Keratinocyte (primary cell): ENCODE data around the gene ATAD3A. TPM values are rescaled to one million over a fixed set of nuclear protein-coding genes. Genes with fewer than 3 reads are reported as not detected.

Experiments used
- DNase-seq: peaks from one replicate; pipeline ENCODE4 v3.0.0-alpha.2; 2011; ENCODE audit warnings: low read depth, missing footprints, low spot score
- FAIRE-seq: peaks from 2 replicates; lab custom pipeline; 2011; peaks lifted over from hg19 to GRCh38; lab: Jason Lieb, UNC
- H2AFZ ChIP-seq: 2 replicates; pipeline ENCODE4 v1.6.0; 2012; ENCODE audit warnings: low read length, control low read depth, inconsistent platforms; ENCODE audit not compliant: control insufficient read depth
- H3K27ac ChIP-seq: 2 replicates; pipeline ENCODE4 v1.5.1; 2011; ENCODE audit warnings: low read length; ENCODE audit not compliant: control insufficient read depth, insufficient read depth
- H3K27me3 ChIP-seq: 3 replicates; pipeline ENCODE4 v1.6.0; 2011; ENCODE audit warnings: low read length; ENCODE audit not compliant: control insufficient read depth, insufficient read depth; ENCODE audit errors: extremely low read depth
- H3K36me3 ChIP-seq, 2 experiments: 2 replicates in 1 of 2; 3 replicates in 1 of 2; pipeline ENCODE4 v1.5.1; 2011; ENCODE audit warnings: low read length in 2 of 2, mild to moderate bottlenecking in 1 of 2; ENCODE audit not compliant: control insufficient read depth in 2 of 2, insufficient read depth in 2 of 2; ENCODE audit errors: extremely low read depth in 1 of 2
- H3K4me1 ChIP-seq: 3 replicates; pipeline ENCODE4 v1.5.1; 2011; ENCODE audit warnings: low read length; ENCODE audit not compliant: control insufficient read depth, insufficient read depth; ENCODE audit errors: extremely low read depth
- H3K4me2 ChIP-seq: 3 replicates; pipeline ENCODE4 v1.6.0; 2011; ENCODE audit warnings: low read depth, low read length; ENCODE audit not compliant: control insufficient read depth, insufficient read depth; ENCODE audit errors: extremely low read depth
- H3K4me3 ChIP-seq, 3 experiments: fragments of 200-600 bp in 1 of 3; sonication (generic) in 1 of 3; 2 replicates in 2 of 3; 3 replicates in 1 of 3; pipeline ENCODE4 v1.5.1; 2011 to 2016; ENCODE audit warnings: low read length in 3 of 3, mild to moderate bottlenecking in 3 of 3, control low read depth in 2 of 3, inconsistent platforms in 1 of 3, low read depth in 1 of 3, mixed read lengths in 1 of 3, mixed run types in 1 of 3, moderate library complexity in 1 of 3; ENCODE audit not compliant: control insufficient read depth in 2 of 3, insufficient read depth in 2 of 3; ENCODE audit errors: extremely low read depth in 1 of 3
- H3K79me2 ChIP-seq: 2 replicates; pipeline ENCODE4 v1.6.0; 2012; ENCODE audit warnings: low read length; ENCODE audit not compliant: control insufficient read depth, insufficient read depth
- H3K9ac ChIP-seq: 3 replicates; pipeline ENCODE4 v1.6.0; 2011; ENCODE audit warnings: low read length; ENCODE audit not compliant: control insufficient read depth, insufficient read depth; ENCODE audit errors: extremely low read depth
- H3K9me1 ChIP-seq: 3 replicates; pipeline ENCODE4 v1.6.0; 2011; ENCODE audit warnings: low read length; ENCODE audit not compliant: control insufficient read depth, insufficient read depth; ENCODE audit errors: extremely low read depth
- H3K9me3 ChIP-seq: 2 replicates; pipeline ENCODE4 v1.5.1; 2012; ENCODE audit warnings: low read depth, low read length; ENCODE audit not compliant: control insufficient read depth
- H4K20me1 ChIP-seq: 3 replicates; pipeline ENCODE4 v1.6.0; 2011; ENCODE audit warnings: low read length; ENCODE audit not compliant: control insufficient read depth, insufficient read depth; ENCODE audit errors: extremely low read depth
- EZH2 ChIP-seq: IDR thresholded peaks from one replicate; pipeline ENCODE4 v1.6.1; 2012; ENCODE audit warnings: inconsistent platforms, mild to moderate bottlenecking, low read length, moderate library complexity
- dilution Hi-C: fragments of 300-500 bp; cut with MboI; formaldehyde crosslinking; loops from one replicate; pipeline ENCODE4 v1.7.0; 2020; ENCODE audit warnings: low sequenced_read_pairs; ENCODE audit not compliant: extremely low pct_ligation_motif_present
- polyA plus RNA-seq, 5 experiments: library from polyadenylated mRNA; depleted of rRNA in 3 of 5; stranded (reverse) in 3 of 5; stranded (forward) in 1 of 5; unstranded in 1 of 5; fragments of >200 nt; gene quantifications; 1 replicate in 1 of 5; 2 replicates in 3 of 5; 3 replicates in 1 of 5; pipeline versions ENCODE4 v1.2.1 to v1.2.3, GENCODE V29; 2011 to 2012; ENCODE audit warnings: missing spikeins in 2 of 5, low read depth in 1 of 5, low replicate concordance in 1 of 5
- TF ChIP-seq, protein P1 (sequence below), 3 experiments: IDR thresholded peaks in 1 of 3; conservative IDR thresholded peaks in 1 of 3; optimal IDR thresholded peaks in 1 of 3; 2 replicates in 2 of 3; 3 replicates in 1 of 3; pipeline versions ENCODE3 to v1.5.1; 2011; ENCODE audit warnings: low read length in 3 of 3, mild to moderate bottlenecking in 3 of 3, moderate library complexity in 2 of 3, control low read depth in 1 of 3, inconsistent platforms in 1 of 3; ENCODE audit not compliant: insufficient read depth in 2 of 3; ENCODE audit errors: extremely low read depth in 1 of 3

The ATAD3A gene
- polyA plus RNA-seq, 1 donor (not counting 4 experiments of a cell fraction or from before 2014, with no cell fraction given) = 19.9 TPM

DNA sequence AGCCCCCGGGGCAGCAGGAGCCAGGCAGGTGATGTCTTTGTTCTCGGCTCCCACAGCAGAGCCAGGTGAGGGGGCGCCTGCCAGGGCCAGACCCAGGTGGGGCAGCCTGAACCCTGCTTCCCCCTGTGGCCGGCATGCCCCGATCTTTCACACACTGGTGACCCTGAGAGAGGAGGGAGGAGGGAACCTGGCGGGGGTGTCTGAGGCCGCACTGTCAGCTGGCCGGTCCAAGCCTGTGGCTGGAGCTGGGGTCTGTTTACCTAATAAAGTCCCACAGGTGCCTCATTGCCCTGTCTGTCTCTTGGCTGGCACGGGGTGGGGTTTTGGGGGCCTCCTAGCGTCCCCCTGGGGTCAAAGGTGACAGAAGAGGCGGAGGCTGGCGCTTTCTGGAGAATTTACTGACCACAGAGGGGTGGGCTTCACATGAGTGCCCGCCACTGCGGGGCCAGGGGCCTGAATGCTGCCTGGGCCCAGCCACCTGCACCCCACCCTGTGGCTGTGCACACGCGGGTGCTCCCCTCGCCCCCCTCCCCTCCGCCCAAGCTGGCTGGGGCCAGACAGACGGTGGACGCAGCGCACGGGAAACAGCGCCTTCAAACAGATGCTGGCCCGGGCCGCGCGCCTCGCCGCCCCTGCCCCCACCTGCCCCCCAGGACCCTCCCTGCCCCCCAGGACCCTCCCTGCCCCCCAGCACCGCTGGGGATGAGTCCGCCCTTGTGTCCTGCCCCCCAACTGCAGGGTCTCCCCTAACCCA lies 22.6 kb downstream of the ATAD3A start:
- H3K4me3 ChIP-seq = no peak overlapping the region
- DNase-seq = no peak
- H3K9me1 ChIP-seq = no peaks in the 10 kb centered on the region
- dilution Hi-C loops = no loop called here
- H3K79me2 ChIP-seq = no peaks in the 10 kb centered on the region
- TF ChIP-seq EZH2 = no peak
- TF ChIP-seq, protein P1, sequence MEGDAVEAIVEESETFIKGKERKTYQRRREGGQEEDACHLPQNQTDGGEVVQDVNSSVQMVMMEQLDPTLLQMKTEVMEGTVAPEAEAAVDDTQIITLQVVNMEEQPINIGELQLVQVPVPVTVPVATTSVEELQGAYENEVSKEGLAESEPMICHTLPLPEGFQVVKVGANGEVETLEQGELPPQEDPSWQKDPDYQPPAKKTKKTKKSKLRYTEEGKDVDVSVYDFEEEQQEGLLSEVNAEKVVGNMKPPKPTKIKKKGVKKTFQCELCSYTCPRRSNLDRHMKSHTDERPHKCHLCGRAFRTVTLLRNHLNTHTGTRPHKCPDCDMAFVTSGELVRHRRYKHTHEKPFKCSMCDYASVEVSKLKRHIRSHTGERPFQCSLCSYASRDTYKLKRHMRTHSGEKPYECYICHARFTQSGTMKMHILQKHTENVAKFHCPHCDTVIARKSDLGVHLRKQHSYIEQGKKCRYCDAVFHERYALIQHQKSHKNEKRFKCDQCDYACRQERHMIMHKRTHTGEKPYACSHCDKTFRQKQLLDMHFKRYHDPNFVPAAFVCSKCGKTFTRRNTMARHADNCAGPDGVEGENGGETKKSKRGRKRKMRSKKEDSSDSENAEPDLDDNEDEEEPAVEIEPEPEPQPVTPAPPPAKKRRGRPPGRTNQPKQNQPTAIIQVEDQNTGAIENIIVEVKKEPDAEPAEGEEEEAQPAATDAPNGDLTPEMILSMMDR (optimal IDR thresholded peaks at IDR 0.05 in 1 of 3, IDR thresholded peaks at IDR 0.05 in 1 of 3, conservative IDR thresholded peaks at IDR 0.05 in 1 of 3; ENCODE audit: extremely low read depth in 1 of 3, insufficient read depth in 2 of 3, low read length in 3 of 3) = no peak
- peaks cover 5 to 7% of the 10 kb centered on the region in 2 experiments for H3K36me3 ChIP-seq
- H4K20me1 ChIP-seq = no peaks in the 10 kb centered on the region
- H3K27me3 ChIP-seq = no peaks in the 10 kb centered on the region
- no peaks in the 10 kb centered on the region for H3K4me1 ChIP-seq
- no peak for FAIRE-seq
- H3K9me3 ChIP-seq = no peaks in the 10 kb centered on the region
- no peak overlapping the region for H2AFZ ChIP-seq
- no peak overlapping the region for H3K27ac ChIP-seq
- no peak overlapping the region for H3K9ac ChIP-seq
- no peak overlapping the region for H3K4me2 ChIP-seq

DNA sequence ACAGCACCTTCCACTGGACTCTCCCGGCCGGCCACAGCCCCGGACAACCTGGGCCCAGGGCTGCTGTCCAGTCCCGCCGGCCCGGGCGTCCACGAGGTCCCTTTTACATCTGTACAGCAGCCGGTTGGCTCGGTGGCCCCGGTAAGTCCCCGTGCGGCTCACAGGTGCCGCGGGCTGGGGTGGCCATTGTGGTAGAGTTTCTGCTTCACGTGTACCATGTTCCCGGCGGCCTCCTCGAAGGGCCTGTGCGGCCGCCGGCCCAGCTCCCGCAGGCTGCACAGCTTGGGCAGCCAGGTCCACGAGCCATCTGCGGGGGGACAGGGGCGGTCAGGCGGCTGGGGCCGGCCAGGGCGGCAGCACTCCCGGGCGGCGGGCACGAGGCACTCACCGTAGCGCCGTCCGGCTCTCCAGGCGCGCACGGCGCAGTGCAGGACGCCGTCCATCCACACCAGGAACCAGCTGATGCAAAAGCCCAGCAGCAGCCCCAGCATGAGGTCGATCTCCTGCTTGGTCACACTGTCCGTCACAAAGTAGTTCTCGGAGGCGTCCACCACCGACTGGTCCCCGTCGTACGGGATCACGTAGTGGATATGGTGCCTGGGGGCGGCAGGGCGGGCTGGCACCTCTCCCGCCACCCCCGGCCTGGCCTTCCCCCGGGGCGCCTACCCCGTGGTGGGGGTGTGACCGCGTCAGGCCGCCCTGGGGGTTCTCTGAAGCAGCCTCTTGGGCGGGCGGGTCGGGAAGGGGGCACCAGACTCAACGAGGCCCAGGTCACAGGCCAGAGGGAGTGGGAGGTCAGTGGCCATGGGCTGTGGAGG lies 23.4 kb downstream of the ATAD3A start:
- Histone ChIP-seq H3K4me3 (no peak overlapping the region), H3K27ac (no peak overlapping the region), H3K4me2 (no peak overlapping the region), H3K9me3 (no peaks in the 10 kb centered on the region), H3K36me3 (peaks cover 0 to 1% of the 10 kb centered on the region in 2 experiments), H3K4me1 (no peaks in the 10 kb centered on the region), H3K27me3 (no peaks in the 10 kb centered on the region), H2AFZ (no peak overlapping the region), H3K9me1 (no peaks in the 10 kb centered on the region), H4K20me1 (no peaks in the 10 kb centered on the region), H3K79me2 (no peaks in the 10 kb centered on the region), H3K9ac (no peak overlapping the region)
- no peak for TF ChIP-seq EZH2
- TF ChIP-seq, protein P1 (optimal IDR thresholded peaks at IDR 0.05 in 1 of 3, IDR thresholded peaks at IDR 0.05 in 1 of 3, conservative IDR thresholded peaks at IDR 0.05 in 1 of 3; ENCODE audit: extremely low read depth in 1 of 3, insufficient read depth in 2 of 3, low read length in 3 of 3) = no peak
- DNase-seq = no peak
- dilution Hi-C loops = no loop called here
- FAIRE-seq = no peak
